H1 (cell line): ENCODE results near the gene TRAF3. TPM values are rescaled to one million over a fixed set of nuclear protein-coding genes. Genes with fewer than 3 reads are reported as not detected.

Experiments
- CTCF ChIA-PET: fragments of 300-600 bp; sonication (Branson Sonifier 250); formaldehyde crosslinking; loops from one replicate; lab custom pipeline; 2021; ENCODE audit not compliant: partially characterized antibody; lab: Charles Lee
- POLR2A ChIA-PET: fragments of 300-600 bp; sonication (Branson Sonifier 250); formaldehyde crosslinking; loops from one replicate; lab custom pipeline; 2021; ENCODE audit warnings: inconsistent platforms; ENCODE audit not compliant: partially characterized antibody; lab: Charles Lee
- DNase-seq, 2 experiments: peaks; one replicate each; pipeline versions ENCODE4 v3.0.0 to v3.0.0-alpha.2; 2010 to 2022; ENCODE audit warnings: low spot score in 2 of 2, low read depth in 1 of 2, mixed read lengths in 1 of 2
- FAIRE-seq: peaks from 2 replicates; lab custom pipeline; 2011; peaks lifted over from hg19 to GRCh38; lab: Jason Lieb, UNC
- H2AFZ ChIP-seq: 2 replicates; pipeline ENCODE4 v1.8.1; 2012; ENCODE audit warnings: low read length, inconsistent platforms
- H2AK5ac ChIP-seq: 2 replicates; pipeline ENCODE4 v1.6.1; 2013; ENCODE audit warnings: low read depth, low read length
- H2BK120ac ChIP-seq: replicated peaks from 2 replicates; pipeline ENCODE3; 2013; ENCODE audit warnings: low read depth, low read length, inconsistent platforms
- H2BK12ac ChIP-seq: 2 replicates; pipeline ENCODE4 v1.6.1; 2013; ENCODE audit warnings: low read depth, low read length
- H2BK15ac ChIP-seq: 2 replicates; pipeline ENCODE4 v1.6.1; 2013; ENCODE audit warnings: low read length
- H2BK20ac ChIP-seq: 2 replicates; pipeline ENCODE4 v1.6.1; 2013; ENCODE audit warnings: low read length
- H2BK5ac ChIP-seq: 2 replicates; pipeline ENCODE4 v1.6.1; 2013; ENCODE audit warnings: low read depth, low read length
- H3K14ac ChIP-seq: 2 replicates; pipeline ENCODE4 v1.6.1; 2013; ENCODE audit warnings: inconsistent platforms; ENCODE audit not compliant: insufficient read length
- H3K18ac ChIP-seq: 2 replicates; pipeline ENCODE4 v1.6.1; 2013; ENCODE audit warnings: low read length; ENCODE audit errors: extremely low read depth
- H3K23ac ChIP-seq: 2 replicates; pipeline ENCODE4 v1.6.1; 2013; ENCODE audit warnings: inconsistent platforms; ENCODE audit not compliant: insufficient read length
- H3K23me2 ChIP-seq: 2 replicates; pipeline ENCODE4 v1.6.1; 2013; ENCODE audit warnings: low read depth, low read length
- H3K27ac ChIP-seq: 2 replicates; pipeline ENCODE4 v1.6.1; 2011; ENCODE audit warnings: low read depth, low read length, inconsistent platforms
- H3K27me3 ChIP-seq, 4 experiments: replicated peaks in 1 of 4; 1 replicate in 1 of 4; 2 replicates in 3 of 4; pipeline versions ENCODE4 v1.6.1 to v1.8.1; 2011 to 2013; ENCODE audit warnings: low read length in 3 of 4, mild to moderate bottlenecking in 3 of 4, inconsistent platforms in 2 of 4, mixed read lengths in 2 of 4, moderate library complexity in 1 of 4; ENCODE audit not compliant: control insufficient read depth in 3 of 4, insufficient read depth in 3 of 4; ENCODE audit errors: extremely low read depth in 1 of 4
- H3K36me3 ChIP-seq, 4 experiments: 2 replicates each; pipeline versions ENCODE4 v1.6.1 to v1.8.1; 2011 to 2013; ENCODE audit warnings: mild to moderate bottlenecking in 4 of 4, low read length in 3 of 4, moderate library complexity in 2 of 4, control low read depth in 1 of 4, inconsistent platforms in 1 of 4; ENCODE audit not compliant: insufficient read depth in 4 of 4, control insufficient read depth in 2 of 4
- H3K4ac ChIP-seq: replicated peaks from 2 replicates; pipeline ENCODE3; 2013; ENCODE audit warnings: low read length, low read depth, mixed read lengths, inconsistent platforms; ENCODE audit not compliant: insufficient read length
- H3K4me1 ChIP-seq, 4 experiments: replicated peaks in 1 of 4; 1 replicate in 1 of 4; 2 replicates in 3 of 4; pipeline versions ENCODE4 v1.6.1 to v1.8.1; 2011 to 2013; ENCODE audit warnings: low read length in 3 of 4, inconsistent platforms in 2 of 4, mixed read lengths in 1 of 4; ENCODE audit not compliant: insufficient read depth in 4 of 4, control insufficient read depth in 3 of 4
- H3K4me2 ChIP-seq, 2 experiments: 2 replicates each; pipeline versions ENCODE4 v1.6.1 to v1.8.1; 2011 to 2013; ENCODE audit warnings: low read depth in 2 of 2, low read length in 2 of 2, control low read depth in 1 of 2, inconsistent platforms in 1 of 2, mild to moderate bottlenecking in 1 of 2; ENCODE audit not compliant: insufficient read depth in 1 of 2
- H3K4me3 ChIP-seq, 4 experiments: fragments of 200-600, 300-600 bp in 1 of 4; sonication (generic), shearing (Covaris generic), sonication (Bioruptor Twin) in 1 of 4; 2 replicates each; pipeline versions ENCODE4 v1.5.1 to v1.8.1; 2011 to 2016; ENCODE audit warnings: low read length in 4 of 4, low read depth in 3 of 4, control low read depth in 2 of 4, inconsistent platforms in 2 of 4, mild to moderate bottlenecking in 2 of 4, mixed read lengths in 1 of 4, moderate library complexity in 1 of 4; ENCODE audit not compliant: insufficient read depth in 2 of 4; ENCODE audit errors: extremely low read depth in 1 of 4
- H3K56ac ChIP-seq: replicated peaks from 2 replicates; pipeline ENCODE3; 2013; ENCODE audit warnings: low read depth, mild to moderate bottlenecking, mixed read lengths, low read length, inconsistent platforms; ENCODE audit not compliant: insufficient read length
- H3K79me1 ChIP-seq: 2 replicates; pipeline ENCODE4 v1.6.1; 2013; ENCODE audit warnings: low read depth, low read length, control low read depth
- H3K79me2 ChIP-seq, 2 experiments: 2 replicates each; pipeline versions ENCODE4 v1.6.1 to v1.8.1; 2012 to 2013; ENCODE audit warnings: low read length in 2 of 2, mild to moderate bottlenecking in 2 of 2, inconsistent platforms in 1 of 2; ENCODE audit not compliant: insufficient read depth in 2 of 2, control insufficient read depth in 1 of 2
- H3K9ac ChIP-seq, 4 experiments: replicated peaks in 1 of 4; 1 replicate in 1 of 4; 2 replicates in 3 of 4; pipeline versions ENCODE4 v1.6.1 to v1.8.1; 2011 to 2013; ENCODE audit warnings: low read depth in 3 of 4, low read length in 3 of 4, control low read depth in 2 of 4, mild to moderate bottlenecking in 2 of 4, moderate library complexity in 2 of 4, inconsistent platforms in 1 of 4; ENCODE audit errors: extremely low read depth in 1 of 4
- H3K9me3 ChIP-seq, 2 experiments: 2 replicates each; pipeline versions ENCODE4 v1.6.1 to v1.8.1; 2012 to 2013; ENCODE audit warnings: mild to moderate bottlenecking in 2 of 2, moderate library complexity in 2 of 2, control low read depth in 1 of 2, inconsistent platforms in 1 of 2, low read depth in 1 of 2, low read length in 1 of 2, mixed read lengths in 1 of 2; ENCODE audit not compliant: insufficient read depth in 2 of 2
- H4K20me1 ChIP-seq, 2 experiments: replicated peaks in 1 of 2; 2 replicates each; pipeline versions ENCODE3 to v1.8.1; 2011 to 2013; ENCODE audit warnings: inconsistent platforms in 2 of 2, low read length in 2 of 2, mild to moderate bottlenecking in 1 of 2; ENCODE audit not compliant: insufficient read depth in 2 of 2, control insufficient read depth in 1 of 2
- H4K5ac ChIP-seq: 2 replicates; pipeline ENCODE4 v1.6.1; 2013; ENCODE audit warnings: low read length, low read depth, mixed read lengths, inconsistent platforms; ENCODE audit not compliant: insufficient read length
- H4K8ac ChIP-seq: 2 replicates; pipeline ENCODE4 v1.8.0; 2013; ENCODE audit warnings: mild to moderate bottlenecking, moderate library complexity, low read length, inconsistent platforms; ENCODE audit not compliant: insufficient read depth; ENCODE audit errors: extremely low read depth
- H4K91ac ChIP-seq: replicated peaks from 2 replicates; pipeline ENCODE3; 2013; ENCODE audit warnings: low read length, mixed read lengths, inconsistent platforms; ENCODE audit not compliant: insufficient read length
- YY1 ChIP-seq: IDR thresholded peaks from 2 replicates; pipeline ENCODE4 v1.6.1; 2011; ENCODE audit warnings: low read depth, mild to moderate bottlenecking, low read length
- WGBS, 2 experiments: shearing (Covaris generic) in 1 of 2; methylation state at CpG; one replicate each; pipeline versions ENCODE4 v1.1.6 to v1.1.7; 2013 to 2015; ENCODE audit warnings: low lambda C conversion rate in 2 of 2, mixed read lengths in 2 of 2, inconsistent platforms in 1 of 2, low coverage in 1 of 2, missing lambda C conversion rate in 1 of 2; ENCODE audit not compliant: insufficient replicate concordance in 2 of 2, insufficient coverage in 1 of 2, insufficient read length in 1 of 2; ENCODE audit errors: extremely low coverage in 1 of 2, missing lambda C conversion rate in 1 of 2; 5-methylcytosine and 5-hydroxymethylcytosine counted together
- polyA plus RNA-seq, 7 experiments: library from polyadenylated mRNA; depleted of rRNA in 3 of 7; stranded (reverse) in 5 of 7; unstranded in 2 of 7; fragments of >200 nt in 5 of 7; fragments of 200-250 nt in 2 of 7; gene quantifications; 1 replicate in 5 of 7; 2 replicates in 1 of 7; 4 replicates in 1 of 7; pipeline versions ENCODE4 v1.2.1 to v1.2.3, GENCODE V29; 2011 to 2013; ENCODE audit warnings: missing spikeins in 2 of 7, mixed read lengths in 2 of 7
- total RNA-seq: library from RNA; stranded (reverse); fragmentation: NEBNext Ultra II Directional; extraction: Animal tissue kit (Norgen Biotek cat#: 25700); gene quantifications from 2 replicates; pipeline ENCODE4 v1.2.1, GENCODE V29; 2021

TRAF3 gene
- total and polyA plus RNA-seq, 2 of the 8 experiments (the other 6 are each of a cell fraction or from before 2014, with no cell fraction given): 5.8 to 12.1 TPM

DNA sequence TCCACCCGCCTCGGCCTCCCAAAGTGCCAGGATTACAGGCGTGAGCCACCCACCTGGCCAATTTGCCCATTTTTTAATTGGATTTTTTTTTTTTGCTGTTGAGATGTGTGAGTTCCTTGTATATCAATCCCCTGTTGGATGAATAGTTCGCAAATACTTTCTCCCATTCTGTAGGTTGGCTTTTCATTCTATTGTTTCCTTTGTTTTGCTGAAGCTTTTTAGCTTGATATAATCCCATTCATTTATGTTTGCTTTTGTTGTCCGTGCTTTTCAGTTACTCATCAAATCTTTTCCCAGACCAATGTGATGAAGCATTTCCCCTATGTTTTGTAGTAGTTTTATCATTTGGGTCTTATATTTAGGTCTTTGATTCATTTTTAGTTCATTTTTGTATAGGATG is 36.4 kb downstream of the TRAF3 start:
- Histone ChIP-seq H2BK5ac (no peak overlapping the region), H3K4ac (no peak overlapping the region), H3K79me2 (0 out of 4 replicates have a peak, but pooled peaks cover 0 to 3% of the 10 kb centered on the region in 2 experiments), H4K91ac (no peak overlapping the region), H3K23ac (no peak overlapping the region), H2BK12ac (no peak overlapping the region), H3K36me3 (no peaks in the 10 kb centered on the region), H3K79me1 (no peaks in the 10 kb centered on the region), H3K27me3 (no peaks in the 10 kb centered on the region), H3K9me3 (no peaks in the 10 kb centered on the region), H4K20me1 (peaks cover 0 to 2% of the 10 kb centered on the region in 2 experiments), H3K4me3 (no peak overlapping the region), H4K5ac (no peak overlapping the region), H2BK15ac (no peak overlapping the region), H4K8ac (no peak overlapping the region), H2AFZ (no peak overlapping the region), H3K56ac (no peak overlapping the region), H3K18ac (no peak overlapping the region), H2BK20ac (no peak overlapping the region), H2AK5ac (no peak overlapping the region), H3K4me2 (no peak overlapping the region), H3K14ac (no peak overlapping the region), H3K9ac (no peak overlapping the region), H3K4me1 (no peaks in the 10 kb centered on the region), H3K23me2 (no peaks in the 10 kb centered on the region; the same call in 1 of the 2 replicates), H3K27ac (no peak overlapping the region), H2BK120ac (no peak overlapping the region)
- DNase-seq: no peak
- WGBS, 2 experiments: 92% methylated on average over 5 of the region's 5 CpGs; no CpG with 5 or more reads in 1 of the 2 experiments
- POLR2A ChIA-PET: no interaction called here
- no peak for FAIRE-seq
- TF ChIP-seq YY1: no peak
- CTCF ChIA-PET: no interaction called here
